ENCODE results near the gene PPCS. TPM values are rescaled to one million over a fixed set of nuclear protein-coding genes. Genes with fewer than 3 reads are reported as not detected.

PPCS gene
- polyA plus RNA-seq, 1 donor from 2014 or later = 85.1 TPM

DNA sequence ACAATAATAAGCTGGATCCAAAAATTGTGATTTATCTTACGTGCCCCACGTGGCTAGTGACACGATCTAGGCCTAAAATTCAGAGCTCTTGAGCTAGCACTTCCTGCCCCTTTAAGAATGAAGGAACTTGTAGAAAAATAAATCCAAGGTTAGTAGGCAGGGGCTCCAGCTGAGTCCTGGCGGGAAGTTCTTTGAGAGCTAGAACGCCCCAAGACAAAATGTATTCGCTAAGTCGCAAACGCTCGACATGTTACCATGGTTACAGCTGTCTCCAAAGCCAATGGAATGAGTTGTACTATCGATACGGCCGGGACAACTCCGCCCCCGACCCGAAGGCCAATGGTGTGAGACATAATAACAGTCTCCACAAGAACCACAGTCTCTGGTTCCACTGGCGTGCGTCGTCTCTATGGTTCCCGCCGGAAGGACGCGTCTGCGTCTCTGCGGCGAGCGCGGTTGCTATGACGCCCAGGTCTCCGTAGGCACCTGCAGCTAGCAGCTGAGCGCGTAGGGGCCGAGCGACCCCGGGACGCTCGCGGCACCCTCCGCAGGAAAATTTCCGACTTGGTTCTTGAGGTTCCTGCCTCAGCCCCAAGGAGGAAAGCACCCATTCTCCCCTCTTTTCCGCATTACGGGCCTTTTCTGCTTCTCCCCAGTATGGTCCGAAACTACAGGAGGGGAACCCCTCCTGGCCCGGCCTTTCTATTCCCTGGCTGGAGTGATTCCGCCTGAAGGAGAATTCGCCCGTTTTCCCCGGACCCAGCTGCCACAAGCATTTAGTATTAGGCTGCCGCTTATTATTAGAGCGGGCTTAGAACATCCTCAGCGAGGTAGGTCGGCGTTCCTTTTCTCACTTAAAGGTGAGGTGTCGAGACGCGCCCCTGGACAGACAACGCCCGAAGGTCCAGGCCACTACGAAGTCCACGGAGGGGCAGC is 6.8 kb downstream of the PPCS start, which contains the start of gene CCDC30:
Gene CCDC30 (plus strand): TSS at position 459 of the 936 bp plus-strand sequence. CDS start 17,266 bp downstream, outside the sequence.
- Histone ChIP-seq H3K36me3 (ENCODE audit: insufficient read depth, low read length) (no peaks in the 10 kb centered on the region), H3K4me3 (ENCODE audit: low read length) (peak within 1 kb of the TSS; percentile 85), H3K79me2 (replicated peaks; ENCODE audit: insufficient read depth, low read length) (peaks cover 24% of the 10 kb centered on the region), H3K4me2 (ENCODE audit: low read length) (peak within 1 kb of the TSS; percentile 89), H3K9me2 (ENCODE audit: insufficient read depth, low read length) (no peaks in the 10 kb centered on the region), H3F3A (ENCODE audit: insufficient read depth, low read length, poor library complexity, severe bottlenecking) (no peaks in the 10 kb centered on the region), H3K9me3 (ENCODE audit: low read length) (no peaks in the 10 kb centered on the region), H3K27ac (ENCODE audit: low read length) (peak within 1 kb of the TSS; percentile 88), H4K20me1 (ENCODE audit: insufficient read depth) (no peaks in the 10 kb centered on the region), H2AFZ (ENCODE audit: low read depth, low read length) (peak within 1 kb of the TSS; percentile 25), H3K27me3 (ENCODE audit: insufficient read depth, low read depth, low read length) (no peaks in the 10 kb centered on the region), H3K9ac (ENCODE audit: low read length) (peak within 1 kb of the TSS; percentile 82)
- peak; percentile 64 for TF ChIP-seq POLR2AphosphoS5 (IDR thresholded peaks at IDR 0.05)
- TF ChIP-seq SMC3 (conservative IDR thresholded peaks at IDR 0.05; ENCODE audit: poor library complexity) = peak; percentile 52
- TF ChIP-seq EP300 (conservative IDR thresholded peaks at IDR 0.05; ENCODE audit: poor library complexity, severe bottlenecking) = peak; percentile 78
- TF ChIP-seq MXI1 (conservative IDR thresholded peaks at IDR 0.05; ENCODE audit: poor library complexity, severe bottlenecking) = peak; percentile 95
- TF ChIP-seq TAF1 (IDR thresholded peaks at IDR 0.05; ENCODE audit: low read depth) = peak; percentile 45
- TF ChIP-seq REST (IDR thresholded peaks at IDR 0.05; ENCODE audit: borderline replicate concordance) = no peak
- TF ChIP-seq EZH2 (IDR thresholded peaks at IDR 0.05; ENCODE audit: borderline replicate concordance, insufficient read depth, low read length, poor library complexity, severe bottlenecking) = no peak
- TF ChIP-seq, protein P1, sequence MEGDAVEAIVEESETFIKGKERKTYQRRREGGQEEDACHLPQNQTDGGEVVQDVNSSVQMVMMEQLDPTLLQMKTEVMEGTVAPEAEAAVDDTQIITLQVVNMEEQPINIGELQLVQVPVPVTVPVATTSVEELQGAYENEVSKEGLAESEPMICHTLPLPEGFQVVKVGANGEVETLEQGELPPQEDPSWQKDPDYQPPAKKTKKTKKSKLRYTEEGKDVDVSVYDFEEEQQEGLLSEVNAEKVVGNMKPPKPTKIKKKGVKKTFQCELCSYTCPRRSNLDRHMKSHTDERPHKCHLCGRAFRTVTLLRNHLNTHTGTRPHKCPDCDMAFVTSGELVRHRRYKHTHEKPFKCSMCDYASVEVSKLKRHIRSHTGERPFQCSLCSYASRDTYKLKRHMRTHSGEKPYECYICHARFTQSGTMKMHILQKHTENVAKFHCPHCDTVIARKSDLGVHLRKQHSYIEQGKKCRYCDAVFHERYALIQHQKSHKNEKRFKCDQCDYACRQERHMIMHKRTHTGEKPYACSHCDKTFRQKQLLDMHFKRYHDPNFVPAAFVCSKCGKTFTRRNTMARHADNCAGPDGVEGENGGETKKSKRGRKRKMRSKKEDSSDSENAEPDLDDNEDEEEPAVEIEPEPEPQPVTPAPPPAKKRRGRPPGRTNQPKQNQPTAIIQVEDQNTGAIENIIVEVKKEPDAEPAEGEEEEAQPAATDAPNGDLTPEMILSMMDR (IDR thresholded peaks at IDR 0.05; ENCODE audit: poor library complexity, severe bottlenecking) = peak; percentile 20
- TF ChIP-seq RAD21 (conservative IDR thresholded peaks at IDR 0.05) = peak; percentile 60

GRCh38 chr1:42463921-42464320 is 7.6 kb downstream of the PPCS start:
- H3K4me3 ChIP-seq (ENCODE audit: low read length) = peak overlapping the region; percentile 85
- TF ChIP-seq, protein P1 (IDR thresholded peaks at IDR 0.05; ENCODE audit: poor library complexity, severe bottlenecking) = no peak
- TF ChIP-seq SMC3 (conservative IDR thresholded peaks at IDR 0.05; ENCODE audit: poor library complexity) (no peak), REST (IDR thresholded peaks at IDR 0.05; ENCODE audit: borderline replicate concordance) (peak; percentile 4)
- peak overlapping the region; percentile 25 for H2AFZ ChIP-seq (ENCODE audit: low read depth, low read length)
- no peaks in the 10 kb centered on the region for H3K36me3 ChIP-seq (ENCODE audit: insufficient read depth, low read length)
- no peaks in the 10 kb centered on the region for H3K9me2 ChIP-seq (ENCODE audit: insufficient read depth, low read length)
- peak overlapping the region; percentile 88 for H3K27ac ChIP-seq (ENCODE audit: low read length)
- peak overlapping the region; percentile 82 for H3K9ac ChIP-seq (ENCODE audit: low read length)
- H3K27me3 ChIP-seq (ENCODE audit: insufficient read depth, low read depth, low read length) = no peaks in the 10 kb centered on the region
- H4K20me1 ChIP-seq (ENCODE audit: insufficient read depth) = no peaks in the 10 kb centered on the region
- H3K9me3 ChIP-seq (ENCODE audit: low read length) = no peaks in the 10 kb centered on the region
- no peaks in the 10 kb centered on the region for H3F3A ChIP-seq (ENCODE audit: insufficient read depth, low read length, poor library complexity, severe bottlenecking)
- H3K79me2 ChIP-seq (replicated peaks; ENCODE audit: insufficient read depth, low read length) = peaks cover 24% of the 10 kb centered on the region
- peak overlapping the region; percentile 89 for H3K4me2 ChIP-seq (ENCODE audit: low read length)
